Transverse colon (tissue), 4 donors: ENCODE results near the gene SNX15. TPM values are rescaled to one million over a fixed set of nuclear protein-coding genes. Genes with fewer than 3 reads are reported as not detected.
A peak's percentile ranks its signal among the peaks of the same experiment; 100 is the strongest.

Experiments
- DNase-seq: peaks from one replicate; pipeline ENCODE4 v3.0.0-alpha.2; 2019
- H3K27ac ChIP-seq, 4 donors: fragments of 200-600 bp; sonication (generic); 2 replicates each; pipeline ENCODE4 v1.5.1; 2016 to 2018; ENCODE audit warnings: inconsistent platforms in 4 of 4
- H3K27me3 ChIP-seq: fragments of 200-600 bp; sonication (generic); 2 replicates; pipeline ENCODE4 v1.5.1; 2017; ENCODE audit warnings: inconsistent platforms
- H3K36me3 ChIP-seq, 4 donors: fragments of 200-600 bp; sonication (generic); 2 replicates each; pipeline ENCODE4 v1.5.1; 2017 to 2019; ENCODE audit warnings: inconsistent platforms in 4 of 4
- H3K4me1 ChIP-seq, 4 donors: fragments of 200-600 bp; sonication (generic); 2 replicates each; pipeline ENCODE4 v1.5.1; 2017 to 2020; ENCODE audit warnings: inconsistent platforms in 4 of 4
- H3K4me3 ChIP-seq, 4 donors: fragments of 200-600 bp; sonication (generic); 1 replicate in 1 of 4; 2 replicates in 3 of 4; pipeline versions ENCODE4 v1.5.1 to v1.6.1; 2017 to 2019; ENCODE audit warnings: inconsistent platforms in 4 of 4
- H3K9me3 ChIP-seq, 2 donors: fragments of 200-600 bp; sonication (generic); 2 replicates each; pipeline ENCODE4 v1.5.1; 2017 to 2019; ENCODE audit warnings: inconsistent platforms in 2 of 2
- CTCF ChIP-seq, 5 experiments: fragments of 200-600 bp in 3 of 5; fragments of 450-650 bp in 2 of 5; sonication (generic) in 3 of 5; IDR thresholded peaks; 1 replicate in 2 of 5; 2 replicates in 3 of 5; pipeline ENCODE4 v1.5.1; 2016 to 2017; ENCODE audit warnings: antibody characterized with exemption in 5 of 5, inconsistent platforms in 3 of 5, mild to moderate bottlenecking in 2 of 5, moderate library complexity in 1 of 5
- EP300 ChIP-seq: sonication (generic); formaldehyde crosslinking; IDR thresholded peaks from one replicate; pipeline ENCODE4 v1.6.1; 2017; ENCODE audit warnings: antibody characterized with exemption, low read depth
- POLR2A ChIP-seq: fragments of 450-650 bp; IDR thresholded peaks from one replicate; pipeline ENCODE4 v1.6.1; 2016; ENCODE audit warnings: antibody characterized with exemption, mild to moderate bottlenecking, moderate library complexity
- POLR2AphosphoS5 ChIP-seq, 3 donors: sonication (generic); formaldehyde crosslinking; IDR thresholded peaks; one replicate each; pipeline ENCODE4 v1.6.1; 2016; ENCODE audit warnings: antibody characterized with exemption in 3 of 3
- WGBS, 2 donors: methylation state at CpG; one replicate each; pipeline ENCODE4 v1.1.5; 2018; ENCODE audit warnings: low coverage in 1 of 2; 5-methylcytosine and 5-hydroxymethylcytosine counted together
- in situ Hi-C, 4 donors: fragments of 200-750 bp; cut with MboI; loops; one replicate each; pipeline versions ENCODE4 v1.15.0 to v1.15.1; 2017; ENCODE audit warnings: low sequenced_read_pairs in 3 of 4, low pct_ligation_motif_present in 1 of 4, low pct_unique_long_range_greater_than_20kb in 1 of 4
- intact Hi-C: fragments of 100-400 bp; cut with DNase I; formaldehyde crosslinking; loops from one replicate; pipeline ENCODE4 v1.15.1; 2023; ENCODE audit warnings: low total_unique reads
- total RNA-seq, 4 donors: library from RNA; depleted of rRNA; stranded (reverse); fragments of >200 nt; gene quantifications; one replicate each; pipeline ENCODE4 v1.1.0, GENCODE V29; 2016

Gene SNX15
- total RNA-seq, 4 donors from 2014 or later, result 1.9 to 53.3 (median 35.9) TPM

DNA sequence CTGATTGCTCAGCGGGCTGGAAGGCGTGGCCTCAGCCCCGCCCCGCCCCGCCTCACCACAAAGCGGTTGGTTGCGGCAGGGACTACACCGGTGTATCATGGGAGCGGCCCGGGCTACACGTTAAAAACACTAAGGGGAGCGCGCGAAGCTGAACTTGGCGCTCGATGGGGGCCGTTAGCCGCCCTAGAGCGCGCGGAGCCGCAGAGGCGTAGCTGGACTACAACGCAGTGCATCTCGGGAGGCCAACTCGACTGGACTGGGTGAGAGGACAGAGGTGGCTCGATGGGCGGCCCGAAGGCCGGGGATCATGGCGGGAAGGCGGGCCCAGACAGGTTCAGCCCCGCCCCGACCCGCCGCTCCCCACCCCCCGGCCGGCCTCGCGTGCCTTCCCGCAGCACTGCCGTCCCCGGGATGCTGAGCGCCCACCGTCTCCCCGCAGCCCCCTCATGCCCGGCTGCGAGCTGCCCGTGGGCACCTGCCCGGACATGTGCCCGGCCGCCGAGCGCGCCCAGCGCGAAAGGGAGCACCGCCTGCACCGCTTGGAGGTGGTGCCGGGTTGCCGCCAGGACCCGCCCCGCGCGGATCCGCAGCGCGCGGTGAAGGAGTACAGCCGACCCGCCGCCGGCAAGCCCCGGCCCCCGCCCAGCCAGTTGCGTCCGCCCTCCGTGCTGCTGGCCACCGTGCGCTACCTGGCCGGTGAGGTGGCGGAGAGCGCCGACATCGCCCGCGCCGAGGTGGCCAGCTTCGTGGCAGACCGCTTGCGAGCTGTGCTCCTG, 13.8 kb downstream of the SNX15 start, which contains the start of gene SAC3D1:
Gene SAC3D1, plus strand, starts transcription at position 364 of the 776 bp plus-strand sequence. Its CDS starts 83 bp downstream, at position 447.
- peak within 1 kb of the TSS; percentile 49 to 92 (median 78) for H3K4me3 ChIP-seq
- TF ChIP-seq POLR2AphosphoS5 (IDR thresholded peaks at IDR 0.05) (peak; percentile 62 to 68 (median 67)), CTCF (IDR thresholded peaks at IDR 0.05) (peak in 1 of 5 experiments; percentile 14), EP300 (no peak), POLR2A (peak; percentile 48)
- no peaks in the 10 kb centered on the region for H3K27me3 ChIP-seq
- H3K36me3 ChIP-seq, result peaks cover 0 to 11% (median under 1%) of the 10 kb centered on the region in 4 donors
- peak; percentile 92 for DNase-seq
- no peaks in the 10 kb centered on the region for H3K9me3 ChIP-seq
- peaks cover 10 to 36% (median 18%) of the 10 kb centered on the region in 4 donors for H3K4me1 ChIP-seq
- 1% methylated on average over 44 of the region's 91 CpGs; no CpG with 5 or more reads in 1 of the 2 donors for WGBS, 2 donors
- intact Hi-C loops, result no loop called here
- in situ Hi-C loops, result no loop called here
- peak within 1 kb of the TSS; percentile 92 to 97 (median 96) for H3K27ac ChIP-seq

DNA sequence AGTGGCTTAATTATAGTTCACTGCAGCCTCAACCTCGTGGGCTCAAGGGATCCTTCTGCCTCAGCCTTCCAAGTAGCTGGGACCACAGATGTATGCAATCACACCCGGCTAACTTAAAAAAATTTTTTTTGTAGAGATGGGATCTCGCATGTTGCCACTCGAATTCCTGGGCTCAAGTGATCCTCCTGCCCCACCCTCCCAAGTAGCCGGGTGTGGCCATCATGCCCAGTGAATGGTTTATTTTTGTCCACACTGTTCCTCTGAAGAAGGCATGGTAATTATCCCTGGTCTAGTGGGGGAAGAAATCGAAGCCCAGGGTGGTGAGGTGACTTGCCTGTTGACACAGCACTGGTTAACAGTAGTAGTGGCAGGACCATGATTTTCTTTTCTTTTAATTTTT, 15.7 kb downstream of the SNX15 start:
- DNase-seq, result no peak
- Histone ChIP-seq H3K4me1 (peaks cover 10 to 46% (median 23%) of the 10 kb centered on the region in 4 donors), H3K9me3 (no peaks in the 10 kb centered on the region), H3K27me3 (no peaks in the 10 kb centered on the region), H3K4me3 (no peak overlapping the region), H3K36me3 (peaks cover 0 to 5% (median 0%) of the 10 kb centered on the region in 4 donors), H3K27ac (no peak overlapping the region)
- TF ChIP-seq CTCF (IDR thresholded peaks at IDR 0.05), result no peak
- no peak for TF ChIP-seq POLR2A
- 78 to 79% methylated on average over 5 to 6 of the region's 6 CpGs for WGBS, 2 donors
- intact Hi-C loops, result no loop called here
- in situ Hi-C loops, result no loop called here

DNA sequence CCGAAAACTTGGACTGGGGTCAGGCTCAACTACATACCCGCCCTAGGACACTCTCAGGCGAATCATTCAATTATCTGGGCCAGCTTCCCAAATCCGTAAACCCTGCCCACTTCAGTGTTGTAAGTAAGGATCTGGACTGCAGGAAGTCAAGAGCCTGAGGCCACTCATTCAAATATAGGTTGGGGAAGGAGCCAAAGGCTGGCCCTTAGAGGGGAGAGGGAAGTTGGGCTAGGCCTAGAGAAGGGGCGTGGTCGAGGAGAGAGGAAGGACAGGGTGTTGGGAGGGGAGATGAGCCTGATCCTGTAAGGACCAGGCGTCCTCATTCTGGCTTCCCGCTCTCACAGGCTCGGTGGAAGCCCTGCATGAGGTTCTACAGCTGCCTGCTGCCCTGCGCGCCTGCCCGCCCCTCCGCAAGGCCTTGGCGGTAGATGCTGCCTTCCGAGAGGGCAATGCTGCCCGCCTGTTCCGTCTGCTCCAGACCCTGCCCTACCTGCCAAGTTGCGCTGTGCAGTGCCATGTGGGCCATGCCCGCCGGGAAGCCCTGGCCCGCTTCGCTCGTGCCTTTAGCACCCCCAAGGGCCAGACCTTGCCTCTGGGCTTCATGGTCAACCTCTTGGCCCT, 16.8 kb downstream of the SNX15 start:
- intact Hi-C loops, result no loop called here
- TF ChIP-seq EP300, result no peak
- TF ChIP-seq POLR2AphosphoS5 (IDR thresholded peaks at IDR 0.05), result no peak
- TF ChIP-seq POLR2A, result no peak
- no peak for TF ChIP-seq CTCF (IDR thresholded peaks at IDR 0.05)
- peaks cover 10 to 48% (median 24%) of the 10 kb centered on the region in 4 donors for H3K4me1 ChIP-seq
- DNase-seq, result peak; percentile 37
- no peaks in the 10 kb centered on the region for H3K27me3 ChIP-seq
- no peaks in the 10 kb centered on the region for H3K36me3 ChIP-seq
- H3K27ac ChIP-seq, result peak overlapping the region in 1 of 4 donors; percentile 14
- in situ Hi-C loops, result no loop called here
- no peaks in the 10 kb centered on the region for H3K9me3 ChIP-seq
- H3K4me3 ChIP-seq, result no peak overlapping the region
- 89% methylated on average over 22 of the region's 23 CpGs; no CpG with 5 or more reads in 1 of the 2 donors for WGBS, 2 donors

GRCh38 chr11:65045061-65045460, 17.8 kb downstream of the SNX15 start:
- no peaks in the 10 kb centered on the region for H3K9me3 ChIP-seq
- WGBS, 2 donors, result 94% methylated on average over 5 of the region's 5 CpGs; no CpG with 5 or more reads in 1 of the 2 donors
- peaks cover 10 to 45% (median 24%) of the 10 kb centered on the region in 4 donors for H3K4me1 ChIP-seq
- no peaks in the 10 kb centered on the region for H3K27me3 ChIP-seq
- TF ChIP-seq EP300, result no peak
- no peak for TF ChIP-seq CTCF (IDR thresholded peaks at IDR 0.05)
- TF ChIP-seq POLR2A, result no peak
- TF ChIP-seq POLR2AphosphoS5 (IDR thresholded peaks at IDR 0.05), result no peak
- H3K27ac ChIP-seq, result no peak overlapping the region
- intact Hi-C loops, result no loop called here
- no peak for DNase-seq
- no peaks in the 10 kb centered on the region for H3K36me3 ChIP-seq
- in situ Hi-C loops, result no loop called here
- H3K4me3 ChIP-seq, result no peak overlapping the region
